ENCODE data around the gene GZF1.

The GZF1 gene

DNA sequence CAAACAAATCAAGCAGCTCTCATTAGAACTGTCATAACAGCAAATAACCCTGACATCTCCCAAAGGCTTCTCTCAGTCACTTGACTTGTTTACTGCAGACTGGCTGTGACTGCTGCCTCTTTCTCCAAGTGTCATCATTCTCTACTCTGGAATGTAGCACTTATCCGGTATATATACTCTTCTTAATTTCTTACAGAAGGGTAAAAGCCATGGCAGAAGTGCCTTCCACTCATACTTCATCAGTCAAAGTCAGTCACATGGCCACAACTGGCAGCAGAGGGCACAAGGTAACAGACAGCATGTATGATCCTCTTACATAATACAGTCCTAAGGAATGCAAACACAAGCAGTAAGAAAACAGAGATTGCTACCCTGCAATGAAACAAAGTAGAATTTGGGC is 50.0 kb downstream of the GZF1 start:
- DNase-seq (ENCODE audit: insufficient read length, low spot score) (no peak), FAIRE-seq (peak; percentile 67)
- TF ChIP-seq TAF1 (IDR thresholded peaks at IDR 0.05; ENCODE audit: low read depth, low read length): no peak
- TF ChIP-seq POU2F2 (IDR thresholded peaks at IDR 0.05; ENCODE audit: low read depth, low read length): no peak
- no peak for TF ChIP-seq SPI1 (IDR thresholded peaks at IDR 0.05; ENCODE audit: low read depth, low read length)
- TF ChIP-seq POLR2AphosphoS5 (IDR thresholded peaks at IDR 0.05; ENCODE audit: low read depth, low read length): no peak
- no peak for TF ChIP-seq PAX5 (IDR thresholded peaks at IDR 0.05; ENCODE audit: insufficient read depth, low read length, severe bottlenecking)
- TF ChIP-seq POLR2A (IDR thresholded peaks at IDR 0.05; ENCODE audit: low read depth, low read length): no peak

- no peak for TF ChIP-seq SPI1 (IDR thresholded peaks at IDR 0.05; ENCODE audit: low read depth, low read length)
- no peak for TF ChIP-seq TAF1 (IDR thresholded peaks at IDR 0.05; ENCODE audit: low read depth, low read length)
- no peak for TF ChIP-seq POLR2AphosphoS5 (IDR thresholded peaks at IDR 0.05; ENCODE audit: low read depth, low read length)
- TF ChIP-seq POU2F2 (IDR thresholded peaks at IDR 0.05; ENCODE audit: low read depth, low read length): no peak
- TF ChIP-seq PAX5 (IDR thresholded peaks at IDR 0.05; ENCODE audit: insufficient read depth, low read length, severe bottlenecking): no peak
- TF ChIP-seq POLR2A (IDR thresholded peaks at IDR 0.05; ENCODE audit: low read depth, low read length): no peak
- DNase-seq (ENCODE audit: insufficient read length, low spot score) (no peak), FAIRE-seq (no peak)
Measured at GRCh38 chr20:23413862-23414422, 52.0 kb downstream of the GZF1 start.

DNA sequence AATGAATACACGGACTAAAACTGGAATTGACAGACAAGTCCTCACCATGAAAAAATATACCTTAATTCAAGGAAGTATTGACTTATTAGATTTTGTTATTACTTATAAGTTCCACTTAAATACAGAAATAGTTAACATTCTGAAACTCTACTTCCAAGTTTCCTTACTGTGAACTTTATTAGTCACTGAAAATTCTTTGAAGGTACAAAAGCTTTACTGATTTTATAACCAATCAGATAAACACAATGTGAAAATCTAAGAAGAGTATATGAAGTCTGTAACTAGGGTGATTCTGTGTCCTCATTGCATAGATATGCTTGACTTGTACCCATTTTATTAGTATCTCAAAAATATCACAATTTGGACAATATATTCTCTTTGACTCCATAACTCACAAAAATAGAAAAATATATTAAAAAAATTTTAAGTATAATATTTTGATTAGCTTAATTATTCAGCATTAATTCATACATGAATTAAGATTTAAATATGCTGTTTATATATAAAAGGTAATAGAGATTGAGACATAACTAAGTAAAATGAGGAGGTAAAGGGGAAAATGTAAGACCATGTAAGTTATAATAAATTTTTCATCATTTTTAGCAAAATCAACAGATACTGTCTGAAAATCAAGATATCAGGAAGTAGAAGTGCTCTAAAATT is 52.7 kb downstream of the GZF1 start:
- TF ChIP-seq TAF1 (IDR thresholded peaks at IDR 0.05; ENCODE audit: low read depth, low read length): no peak
- TF ChIP-seq PAX5 (IDR thresholded peaks at IDR 0.05; ENCODE audit: insufficient read depth, low read length, severe bottlenecking): no peak
- no peak for TF ChIP-seq SPI1 (IDR thresholded peaks at IDR 0.05; ENCODE audit: low read depth, low read length)
- TF ChIP-seq POLR2AphosphoS5 (IDR thresholded peaks at IDR 0.05; ENCODE audit: low read depth, low read length): no peak
- no peak for TF ChIP-seq POU2F2 (IDR thresholded peaks at IDR 0.05; ENCODE audit: low read depth, low read length)
- no peak for TF ChIP-seq POLR2A (IDR thresholded peaks at IDR 0.05; ENCODE audit: low read depth, low read length)
- no peak for FAIRE-seq
- DNase-seq (ENCODE audit: insufficient read length, low spot score): no peak

- FAIRE-seq (no peak), DNase-seq (ENCODE audit: insufficient read length, low spot score) (no peak)
- TF ChIP-seq PAX5 (IDR thresholded peaks at IDR 0.05; ENCODE audit: insufficient read depth, low read length, severe bottlenecking): no peak
- no peak for TF ChIP-seq POLR2AphosphoS5 (IDR thresholded peaks at IDR 0.05; ENCODE audit: low read depth, low read length)
- TF ChIP-seq SPI1 (IDR thresholded peaks at IDR 0.05; ENCODE audit: low read depth, low read length): no peak
- no peak for TF ChIP-seq POLR2A (IDR thresholded peaks at IDR 0.05; ENCODE audit: low read depth, low read length)
- TF ChIP-seq POU2F2 (IDR thresholded peaks at IDR 0.05; ENCODE audit: low read depth, low read length): no peak
- no peak for TF ChIP-seq TAF1 (IDR thresholded peaks at IDR 0.05; ENCODE audit: low read depth, low read length)
Measured at GRCh38 chr20:23415555-23415954, 53.6 kb downstream of the GZF1 start.

- no peak for FAIRE-seq
- no peak for DNase-seq (ENCODE audit: insufficient read length, low spot score)
- no peak for TF ChIP-seq POLR2AphosphoS5 (IDR thresholded peaks at IDR 0.05; ENCODE audit: low read depth, low read length)
- no peak for TF ChIP-seq POU2F2 (IDR thresholded peaks at IDR 0.05; ENCODE audit: low read depth, low read length)
- TF ChIP-seq POLR2A (IDR thresholded peaks at IDR 0.05; ENCODE audit: low read depth, low read length): no peak
- TF ChIP-seq TAF1 (IDR thresholded peaks at IDR 0.05; ENCODE audit: low read depth, low read length): no peak
- no peak for TF ChIP-seq PAX5 (IDR thresholded peaks at IDR 0.05; ENCODE audit: insufficient read depth, low read length, severe bottlenecking)
- TF ChIP-seq SPI1 (IDR thresholded peaks at IDR 0.05; ENCODE audit: low read depth, low read length): no peak
Measured at GRCh38 chr20:23415959-23416583, 54.1 kb downstream of the GZF1 start.

- no peak for DNase-seq (ENCODE audit: insufficient read length, low spot score)
- no peak for FAIRE-seq
- no peak for TF ChIP-seq SPI1 (IDR thresholded peaks at IDR 0.05; ENCODE audit: low read depth, low read length)
- TF ChIP-seq PAX5 (IDR thresholded peaks at IDR 0.05; ENCODE audit: insufficient read depth, low read length, severe bottlenecking): no peak
- no peak for TF ChIP-seq POLR2A (IDR thresholded peaks at IDR 0.05; ENCODE audit: low read depth, low read length)
- no peak for TF ChIP-seq TAF1 (IDR thresholded peaks at IDR 0.05; ENCODE audit: low read depth, low read length)
- TF ChIP-seq POU2F2 (IDR thresholded peaks at IDR 0.05; ENCODE audit: low read depth, low read length): no peak
- TF ChIP-seq POLR2AphosphoS5 (IDR thresholded peaks at IDR 0.05; ENCODE audit: low read depth, low read length): no peak
Measured at GRCh38 chr20:23417861-23418260, 55.9 kb downstream of the GZF1 start.

DNA sequence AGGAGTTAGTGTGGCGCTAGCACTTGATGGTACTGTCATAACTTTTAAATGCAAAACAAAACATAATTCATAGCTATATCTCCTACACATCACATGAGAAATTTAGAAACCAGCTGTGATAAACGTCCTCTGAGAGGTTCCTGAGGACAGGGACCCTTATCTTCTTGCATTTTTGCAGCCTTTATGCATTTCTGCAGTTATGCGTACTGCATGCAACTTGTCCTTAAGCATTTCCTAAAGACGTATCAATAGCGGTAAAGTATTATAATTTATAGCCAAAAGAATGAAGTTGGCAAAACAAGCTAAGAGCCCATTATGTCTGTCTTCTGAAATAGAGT is 57.6 kb downstream of the GZF1 start:
- FAIRE-seq: peak; percentile 45
- no peak for TF ChIP-seq TAF1 (IDR thresholded peaks at IDR 0.05; ENCODE audit: low read depth, low read length)
- no peak for TF ChIP-seq PAX5 (IDR thresholded peaks at IDR 0.05; ENCODE audit: insufficient read depth, low read length, severe bottlenecking)
- TF ChIP-seq POLR2A (IDR thresholded peaks at IDR 0.05; ENCODE audit: low read depth, low read length): no peak
- TF ChIP-seq SPI1 (IDR thresholded peaks at IDR 0.05; ENCODE audit: low read depth, low read length): no peak
- no peak for TF ChIP-seq POLR2AphosphoS5 (IDR thresholded peaks at IDR 0.05; ENCODE audit: low read depth, low read length)
- TF ChIP-seq POU2F2 (IDR thresholded peaks at IDR 0.05; ENCODE audit: low read depth, low read length): no peak

DNA sequence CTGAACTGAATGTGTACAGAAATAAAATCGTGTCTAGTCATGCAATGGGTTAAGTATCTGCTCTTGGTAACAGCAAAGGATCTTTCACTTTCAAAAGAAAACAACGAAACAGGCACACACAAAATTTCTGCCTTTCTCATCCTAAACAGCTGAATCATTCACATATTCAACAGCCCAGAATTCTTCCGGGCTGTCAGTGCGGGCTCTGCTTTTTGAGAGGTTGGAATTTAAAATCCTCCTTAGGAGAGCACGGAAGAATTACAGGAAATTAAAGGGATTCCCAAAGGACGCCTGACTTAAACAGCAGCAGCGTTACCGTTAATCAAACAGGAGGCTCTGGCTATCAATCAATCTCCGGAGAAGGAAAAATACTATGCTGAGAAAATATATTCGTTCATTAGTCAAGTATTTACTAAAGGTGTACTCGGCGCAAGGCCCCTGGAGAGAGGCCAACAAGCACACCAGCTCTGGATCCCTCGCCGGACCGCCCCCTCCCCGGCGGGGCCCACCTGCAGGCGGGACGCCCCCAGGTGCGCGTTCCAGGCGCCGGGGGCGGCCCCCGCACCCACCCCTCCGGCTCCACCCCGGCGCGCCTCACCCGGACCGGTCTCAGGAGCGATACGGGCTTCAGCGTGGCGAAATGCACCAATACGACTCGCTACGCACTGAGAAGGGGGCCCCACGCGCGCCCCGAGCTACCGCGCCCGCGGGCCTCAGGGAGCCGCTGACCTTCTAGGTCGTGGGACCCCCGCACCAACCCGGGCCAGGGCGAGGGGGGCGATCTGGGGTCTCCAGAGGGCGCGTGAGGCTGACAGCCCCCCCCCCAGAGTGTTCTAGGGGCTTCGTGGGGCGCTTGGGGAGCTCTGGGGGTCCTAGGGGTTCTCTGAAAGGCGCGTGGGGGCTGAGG is 58.3 kb downstream of the GZF1 start:
- TF ChIP-seq PAX5 (IDR thresholded peaks at IDR 0.05; ENCODE audit: insufficient read depth, low read length, severe bottlenecking) (no peak), TAF1 (IDR thresholded peaks at IDR 0.05; ENCODE audit: low read depth, low read length) (no peak), POLR2A (IDR thresholded peaks at IDR 0.05; ENCODE audit: low read depth, low read length) (no peak), POU2F2 (IDR thresholded peaks at IDR 0.05; ENCODE audit: low read depth, low read length) (no peak), POLR2AphosphoS5 (IDR thresholded peaks at IDR 0.05; ENCODE audit: low read depth, low read length) (no peak), SPI1 (IDR thresholded peaks at IDR 0.05; ENCODE audit: low read depth, low read length) (no peak)
- peak; percentile 16 for FAIRE-seq

More for the DNA sequence above, 57.6 kb downstream of the GZF1 start:
- no peak for DNase-seq (ENCODE audit: insufficient read length, low spot score)

More for the DNA sequence above, 58.3 kb downstream of the GZF1 start:
- DNase-seq (ENCODE audit: insufficient read length, low spot score): peak; percentile 38
